HG03135 (cell line): ENCODE measurements around the gene ITPR3.
"Not testable (repeated sequence)": the region's sequence is repeated elsewhere in the genome, so short reads cannot be mapped to it uniquely, and the experiment has no call there.

ENCODE experiments used
- ATAC-seq: cut with Tn5 transposase; IDR thresholded peaks from one replicate; pipeline ENCODE4 v1.9.1; 2021; ENCODE audit warnings: mild to moderate bottlenecking, moderate library complexity; ENCODE audit not compliant: unreplicated experiment

ITPR3 gene

GRCh38 chr6:33590531-33591198 is 30.5 kb upstream of the ITPR3 start:
- no peak for ATAC-seq

GRCh38 chr6:33591424-33592032 is 29.6 kb upstream of the ITPR3 start:
- no peak for ATAC-seq

GRCh38 chr6:33592280-33592594 is 28.9 kb upstream of the ITPR3 start:
- ATAC-seq, result no peak

GRCh38 chr6:33592595-33593413 is 28.3 kb upstream of the ITPR3 start:
- no peak for ATAC-seq

GRCh38 chr6:33593414-33593727 is 27.8 kb upstream of the ITPR3 start:
- no peak for ATAC-seq

- ATAC-seq, result no peak
These were observed 25.9 kb upstream of the ITPR3 start for GRCh38 chr6:33595001-33595846.

- not testable (repeated sequence) for ATAC-seq
These were observed 24.2 kb upstream of the ITPR3 start for GRCh38 chr6:33596894-33597293.

- ATAC-seq, result no peak
These were observed 23.4 kb upstream of the ITPR3 start for GRCh38 chr6:33597551-33598322.

GRCh38 chr6:33599413-33599938 is 21.6 kb upstream of the ITPR3 start:
- ATAC-seq, result no peak

GRCh38 chr6:33600761-33601160 is 20.4 kb upstream of the ITPR3 start:
- no peak for ATAC-seq

GRCh38 chr6:33602180-33602579 is 18.9 kb upstream of the ITPR3 start:
- no peak for ATAC-seq

GRCh38 chr6:33604941-33605854 is 15.9 kb upstream of the ITPR3 start:
- ATAC-seq, result no peak

- no peak for ATAC-seq
These were observed 14.5 kb upstream of the ITPR3 start for GRCh38 chr6:33606642-33607041.

GRCh38 chr6:33607126-33607783 is 13.9 kb upstream of the ITPR3 start:
- no peak for ATAC-seq

GRCh38 chr6:33607784-33608161 is 13.3 kb upstream of the ITPR3 start:
- ATAC-seq, result no peak

- ATAC-seq, result no peak
These were observed 12.1 kb upstream of the ITPR3 start for GRCh38 chr6:33609019-33609418.

- no peak for ATAC-seq
These were observed 11.6 kb upstream of the ITPR3 start for GRCh38 chr6:33609528-33609927.

GRCh38 chr6:33610067-33610466 is 11.1 kb upstream of the ITPR3 start:
- ATAC-seq, result no peak
